HEK293 (cell line): Measurements from ENCODE around the gene TRAF7.

Experiments
- CTCF ChIP-seq: fragments of 450-650 bp; formaldehyde crosslinking; IDR thresholded peaks from 2 replicates; pipeline ENCODE4 v1.5.1; 2016; ENCODE audit warnings: missing biosample characterization, missing genetic modification characterization
- PRDM4 ChIP-seq: fragments of 450-650 bp; formaldehyde crosslinking; IDR thresholded peaks from 2 replicates; pipeline ENCODE4 v1.5.1; 2017; ENCODE audit warnings: missing biosample characterization, missing genetic modification characterization
- RBAK ChIP-seq: fragments of 450-650 bp; formaldehyde crosslinking; IDR thresholded peaks from 2 replicates; pipeline ENCODE4 v1.5.1; 2016; ENCODE audit warnings: missing biosample characterization, missing genetic modification characterization
- ZBTB48 ChIP-seq: fragments of 450-650 bp; formaldehyde crosslinking; IDR thresholded peaks from 2 replicates; pipeline ENCODE4 v1.5.1; 2016; ENCODE audit warnings: missing biosample characterization, missing genetic modification characterization
- ZNF23 ChIP-seq: fragments of 450-650 bp; formaldehyde crosslinking; IDR thresholded peaks from 2 replicates; pipeline ENCODE4 v1.5.1; 2016; ENCODE audit warnings: missing biosample characterization, missing genetic modification characterization, borderline replicate concordance
- ZNF24 ChIP-seq: fragments of 450-650 bp; formaldehyde crosslinking; IDR thresholded peaks from 2 replicates; pipeline ENCODE4 v1.5.1; 2016; ENCODE audit warnings: missing biosample characterization, missing genetic modification characterization
- ZSCAN16 ChIP-seq: fragments of 450-650 bp; formaldehyde crosslinking; IDR thresholded peaks from 2 replicates; pipeline ENCODE4 v1.5.1; 2016; ENCODE audit warnings: missing biosample characterization, missing genetic modification characterization

GRCh38 chr16:2161911-2162310, 6.3 kb downstream of the TRAF7 start:
- TF ChIP-seq CTCF, result no peak
- no peak for TF ChIP-seq RBAK (tag by site-specific recombination)
- TF ChIP-seq ZNF23 (tag by site-specific recombination), result no peak
- no peak for TF ChIP-seq ZSCAN16 (tag by site-specific recombination)
- TF ChIP-seq ZNF24, result no peak
- TF ChIP-seq ZBTB48, result no peak
- no peak for TF ChIP-seq PRDM4 (tag by site-specific recombination)
